ENCODE data around the gene FXYD3. TPM values are rescaled to one million over a fixed set of nuclear protein-coding genes. Genes with fewer than 3 reads are reported as not detected.

FXYD3 gene, protein sequence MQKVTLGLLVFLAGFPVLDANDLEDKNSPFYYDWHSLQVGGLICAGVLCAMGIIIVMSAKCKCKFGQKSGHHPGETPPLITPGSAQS
- total RNA-seq: 62.3 TPM
- polyA plus RNA-seq: 170 TPM

DNA sequence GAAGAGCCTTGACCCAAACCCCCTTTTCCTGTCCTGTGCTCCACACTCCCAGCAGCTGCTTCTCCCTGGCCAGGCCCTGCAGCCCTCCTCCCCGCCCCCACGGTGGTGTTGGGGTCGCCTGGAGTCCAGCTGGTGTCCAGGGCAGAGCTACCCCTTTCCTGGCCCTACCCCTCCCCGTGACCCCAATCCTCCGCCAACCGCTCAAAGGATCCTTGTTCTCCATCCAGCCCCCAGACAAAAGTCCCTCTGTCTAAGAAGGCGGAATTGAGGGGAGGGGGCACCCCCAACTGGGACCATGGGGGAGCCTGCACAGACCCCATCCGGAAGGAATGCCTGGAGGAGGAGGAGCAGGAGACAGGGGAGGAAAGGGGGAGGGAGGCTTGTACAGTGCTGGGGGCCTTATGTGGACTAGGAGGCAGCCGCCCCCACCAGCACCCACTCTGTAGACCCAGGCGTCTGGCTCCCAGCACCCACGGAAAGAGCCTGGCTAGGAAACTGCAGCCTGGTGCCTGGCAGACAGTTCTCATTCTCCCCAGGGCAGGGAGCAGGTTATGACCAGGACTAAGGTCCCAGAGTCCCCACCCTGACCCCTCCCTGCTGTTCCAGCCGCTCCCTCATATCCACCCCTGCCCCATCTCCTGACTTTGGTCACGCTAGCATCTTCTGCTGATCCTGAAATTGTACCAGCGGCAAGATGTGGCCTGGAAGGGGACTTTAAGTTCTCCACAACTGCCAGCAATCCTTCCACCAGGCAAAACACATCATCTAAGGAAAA is at the start of gene FXYD3:
TSS of gene FXYD3 (plus strand) at position 647 of the 775 bp plus-strand sequence. CDS start 3,554 bp downstream, outside the sequence.
- H3K27ac ChIP-seq (ENCODE audit: low read depth): peak within 1 kb of the TSS; percentile 76
- peak within 1 kb of the TSS; percentile 21 for H3K4me3 ChIP-seq (ENCODE audit: low read depth, low read length)
- DNase-seq (ENCODE audit: extremely low spot score): no peak
- H3K4me1 ChIP-seq (ENCODE audit: insufficient read depth): no peaks in the 10 kb centered on the region
- H3K36me3 ChIP-seq (ENCODE audit: insufficient read depth): no peaks in the 10 kb centered on the region
- 57% methylated on average over 14 of the region's 14 CpGs for WGBS

GRCh38 chr19:35066121-35066520 is 49.5 kb upstream of the FXYD3 start:
- 90% methylated on average over 15 of the region's 15 CpGs for WGBS
- DNase-seq (ENCODE audit: extremely low spot score): no peak
- no peak overlapping the region for H3K27ac ChIP-seq (ENCODE audit: low read depth)
- no peaks in the 10 kb centered on the region for H3K4me1 ChIP-seq (ENCODE audit: insufficient read depth)
- no peak overlapping the region for H3K4me3 ChIP-seq (ENCODE audit: low read depth, low read length)
- no peaks in the 10 kb centered on the region for H3K36me3 ChIP-seq (ENCODE audit: insufficient read depth)

DNA sequence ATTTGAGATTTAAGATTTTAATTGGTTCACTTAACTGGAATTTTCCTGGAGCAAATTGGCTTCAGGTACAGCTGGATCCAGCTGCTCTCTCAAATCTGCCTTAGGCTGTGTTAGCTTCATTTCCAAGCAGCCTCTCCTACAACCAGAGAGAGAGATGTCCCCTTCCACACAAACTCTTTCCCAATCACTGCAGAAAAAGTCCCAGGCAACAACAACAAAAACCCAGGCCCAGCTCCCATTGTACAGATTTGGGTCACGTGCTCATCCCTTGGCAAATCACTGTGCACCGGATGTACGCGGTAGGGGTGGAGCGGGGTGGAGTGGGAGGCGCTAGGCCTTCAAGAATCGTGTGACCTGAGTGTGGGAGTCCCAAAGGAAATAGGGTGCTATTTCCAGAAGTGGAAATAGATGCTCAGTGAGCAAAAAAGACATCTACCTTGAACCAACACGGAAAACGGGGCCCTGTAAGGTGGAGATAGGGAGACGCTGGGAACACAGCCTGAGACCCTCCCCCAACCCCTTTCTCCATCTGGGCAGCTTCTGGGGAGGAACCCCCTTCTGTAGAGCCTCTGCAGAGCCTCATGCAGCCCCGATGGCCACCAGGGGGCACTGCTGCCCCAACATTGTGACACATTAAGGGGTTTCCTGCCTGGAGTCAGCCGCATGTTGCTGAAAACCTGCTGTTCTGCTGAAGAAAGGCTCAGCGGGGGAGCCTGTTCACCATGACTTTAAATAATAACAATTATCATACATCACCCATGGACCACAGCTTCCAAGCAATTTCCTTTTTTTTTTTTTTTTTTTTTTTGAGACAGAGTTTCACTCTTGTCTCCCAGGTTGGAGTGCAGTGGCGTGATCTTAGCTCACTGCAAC is 48.7 kb upstream of the FXYD3 start:
- DNase-seq (ENCODE audit: extremely low spot score): peak; percentile 40
- no peaks in the 10 kb centered on the region for H3K36me3 ChIP-seq (ENCODE audit: insufficient read depth)
- no peaks in the 10 kb centered on the region for H3K4me1 ChIP-seq (ENCODE audit: insufficient read depth)
- H3K4me3 ChIP-seq (ENCODE audit: low read depth, low read length): no peak overlapping the region
- WGBS: 21% methylated on average over 14 of the region's 14 CpGs
- no peak overlapping the region for H3K27ac ChIP-seq (ENCODE audit: low read depth)

- no peaks in the 10 kb centered on the region for H3K4me1 ChIP-seq (ENCODE audit: insufficient read depth)
- 71% methylated on average over 10 of the region's 10 CpGs for WGBS
- H3K27ac ChIP-seq (ENCODE audit: low read depth): no peak overlapping the region
- no peak overlapping the region for H3K4me3 ChIP-seq (ENCODE audit: low read depth, low read length)
- no peak for DNase-seq (ENCODE audit: extremely low spot score)
- no peaks in the 10 kb centered on the region for H3K36me3 ChIP-seq (ENCODE audit: insufficient read depth)
Measured at GRCh38 chr19:35068941-35069634, 46.5 kb upstream of the FXYD3 start.

DNA sequence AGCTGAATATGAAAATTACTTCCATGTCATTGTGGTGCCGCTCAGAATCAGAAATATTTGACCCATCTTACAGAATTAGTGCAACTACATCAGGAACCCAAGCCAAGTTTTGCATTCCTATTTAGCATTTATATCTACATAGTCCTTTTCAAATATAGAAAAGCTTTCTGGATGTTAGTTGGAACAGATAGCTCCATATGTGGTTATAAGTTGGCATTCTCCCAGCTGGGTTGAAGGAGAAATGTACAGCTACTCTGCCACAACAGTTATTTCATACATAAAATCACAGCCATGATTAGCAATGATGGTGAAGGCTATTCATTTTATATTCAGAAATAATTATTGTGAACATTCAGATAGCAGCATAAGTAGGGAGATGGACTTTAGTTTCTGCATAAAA is 45.9 kb upstream of the FXYD3 start:
- H3K4me3 ChIP-seq (ENCODE audit: low read depth, low read length): no peak overlapping the region
- H3K4me1 ChIP-seq (ENCODE audit: insufficient read depth): no peaks in the 10 kb centered on the region
- H3K36me3 ChIP-seq (ENCODE audit: insufficient read depth): no peaks in the 10 kb centered on the region
- H3K27ac ChIP-seq (ENCODE audit: low read depth): no peak overlapping the region
- WGBS: 39% methylated on average over 1 of the region's 1 CpG
- DNase-seq (ENCODE audit: extremely low spot score): no peak

- no peaks in the 10 kb centered on the region for H3K36me3 ChIP-seq (ENCODE audit: insufficient read depth)
- 86% methylated on average over 3 of the region's 3 CpGs for WGBS
- no peak overlapping the region for H3K4me3 ChIP-seq (ENCODE audit: low read depth, low read length)
- H3K4me1 ChIP-seq (ENCODE audit: insufficient read depth): no peaks in the 10 kb centered on the region
- no peak overlapping the region for H3K27ac ChIP-seq (ENCODE audit: low read depth)
- DNase-seq (ENCODE audit: extremely low spot score): no peak
Measured at GRCh38 chr19:35070471-35070870, 45.2 kb upstream of the FXYD3 start.

- Histone ChIP-seq H3K27ac (ENCODE audit: low read depth) (no peak overlapping the region), H3K36me3 (ENCODE audit: insufficient read depth) (no peaks in the 10 kb centered on the region), H3K4me3 (ENCODE audit: low read depth, low read length) (no peak overlapping the region), H3K4me1 (ENCODE audit: insufficient read depth) (no peaks in the 10 kb centered on the region)
- DNase-seq (ENCODE audit: extremely low spot score): no peak
- 69% methylated on average over 10 of the region's 10 CpGs for WGBS
Measured at GRCh38 chr19:35073516-35073915, 42.1 kb upstream of the FXYD3 start.

DNA sequence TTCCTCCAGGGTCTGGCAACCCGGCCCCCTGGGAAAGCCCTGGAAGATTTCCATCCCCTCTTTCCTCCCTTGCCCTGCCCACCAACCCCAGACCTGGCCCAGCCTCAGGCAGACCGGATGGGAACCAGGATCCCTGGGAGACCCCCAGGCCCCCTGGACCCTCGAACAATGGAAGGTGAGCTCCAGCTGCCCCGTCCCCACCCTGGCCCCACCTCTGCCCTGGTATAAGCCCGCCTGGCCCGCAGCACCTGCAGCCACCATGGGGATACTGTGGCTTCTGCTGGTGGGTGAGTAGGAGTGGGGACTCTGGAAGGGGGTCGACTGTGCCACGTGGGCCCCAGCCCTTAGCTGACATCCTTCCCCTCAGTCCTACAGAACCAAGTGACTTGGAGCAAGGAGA is 41.7 kb upstream of the FXYD3 start:
- no peak for DNase-seq (ENCODE audit: extremely low spot score)
- Histone ChIP-seq H3K27ac (ENCODE audit: low read depth) (no peak overlapping the region), H3K4me3 (ENCODE audit: low read depth, low read length) (no peak overlapping the region), H3K4me1 (ENCODE audit: insufficient read depth) (no peaks in the 10 kb centered on the region), H3K36me3 (ENCODE audit: insufficient read depth) (no peaks in the 10 kb centered on the region)
- WGBS: 66% methylated on average over 8 of the region's 8 CpGs

DNA sequence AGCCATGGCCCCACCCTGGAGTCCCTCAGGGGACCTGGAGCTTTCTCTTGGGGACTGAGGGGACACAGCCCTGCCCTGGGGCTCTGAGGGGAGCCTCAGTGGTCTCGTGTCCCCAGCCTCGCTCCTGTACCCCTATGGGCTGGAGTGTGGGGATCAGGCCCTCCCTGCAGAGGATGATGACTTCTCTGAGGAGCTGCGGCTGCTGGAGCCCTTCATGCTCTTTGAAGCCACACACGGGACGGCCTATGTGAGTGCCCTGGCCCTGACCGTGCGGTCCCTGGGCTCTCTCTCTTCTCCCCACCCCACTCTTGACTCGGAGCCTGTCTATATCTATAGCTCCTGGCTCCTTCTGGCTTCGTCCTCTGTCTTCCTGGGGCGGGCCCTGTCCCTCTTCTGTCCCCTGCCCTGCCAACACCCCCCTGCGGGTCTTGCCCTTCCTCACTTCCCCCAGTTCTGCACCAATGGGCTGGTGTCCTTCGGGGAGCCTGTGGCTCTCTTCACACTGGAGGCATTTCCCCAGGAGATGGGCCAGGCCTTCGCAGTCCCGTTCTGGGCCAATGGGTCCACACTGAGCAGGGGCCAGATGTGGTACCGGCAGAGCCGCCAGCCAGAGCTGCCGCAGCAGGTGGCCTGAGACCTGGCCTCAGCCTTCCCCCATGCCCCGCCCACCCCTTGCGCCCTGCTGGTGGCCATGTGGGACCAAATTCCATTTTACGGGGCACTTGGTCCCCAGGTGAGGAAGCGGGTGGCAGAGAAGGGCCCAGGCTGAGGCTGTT is 41.0 kb upstream of the FXYD3 start:
- no peak for DNase-seq (ENCODE audit: extremely low spot score)
- H3K36me3 ChIP-seq (ENCODE audit: insufficient read depth): no peaks in the 10 kb centered on the region
- WGBS: 86% methylated on average over 21 of the region's 21 CpGs
- no peak overlapping the region for H3K4me3 ChIP-seq (ENCODE audit: low read depth, low read length)
- H3K4me1 ChIP-seq (ENCODE audit: insufficient read depth): no peaks in the 10 kb centered on the region
- H3K27ac ChIP-seq (ENCODE audit: low read depth): no peak overlapping the region

DNA sequence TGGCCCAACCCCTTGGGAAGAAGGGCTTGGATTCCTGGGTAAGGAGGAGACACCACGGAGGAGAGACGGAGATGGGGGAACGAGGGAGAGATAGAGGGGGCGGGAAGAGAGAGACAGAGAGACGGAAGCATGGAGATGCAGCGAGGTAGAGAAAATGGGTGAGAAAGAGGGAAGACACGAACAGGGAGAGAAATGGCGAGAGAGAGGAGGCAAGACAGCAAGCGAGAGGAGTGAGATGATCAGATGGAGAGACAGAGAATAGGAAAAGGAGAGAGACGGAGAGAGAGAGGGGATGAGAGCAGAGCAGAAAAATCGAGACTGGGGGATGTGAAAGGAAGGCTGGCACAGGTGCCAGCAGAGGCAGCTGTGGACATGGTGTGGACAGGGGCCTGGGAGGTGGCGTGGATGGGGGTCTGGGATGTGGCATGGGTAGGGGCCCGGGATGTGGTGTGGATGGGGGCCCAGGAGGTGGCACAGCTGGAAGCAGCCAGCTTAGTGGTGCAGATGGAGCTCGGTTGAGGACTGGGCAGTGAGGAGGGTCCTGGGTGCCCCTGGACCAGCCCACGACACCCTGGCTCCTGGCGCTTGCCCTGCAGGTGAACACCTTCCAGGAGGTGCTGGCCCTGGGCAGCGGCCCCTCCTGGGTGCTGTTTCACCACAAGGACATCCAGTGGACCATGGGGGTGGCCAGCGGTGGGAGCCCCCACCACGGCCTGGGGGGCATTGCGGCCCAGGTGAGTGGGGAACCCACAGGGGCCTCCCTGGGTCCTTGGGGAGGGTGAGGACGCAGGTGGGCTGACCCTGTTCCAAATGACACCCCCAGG is 40.2 kb upstream of the FXYD3 start:
- no peaks in the 10 kb centered on the region for H3K36me3 ChIP-seq (ENCODE audit: insufficient read depth)
- H3K4me1 ChIP-seq (ENCODE audit: insufficient read depth): no peaks in the 10 kb centered on the region
- no peak for DNase-seq (ENCODE audit: extremely low spot score)
- no peak overlapping the region for H3K4me3 ChIP-seq (ENCODE audit: low read depth, low read length)
- H3K27ac ChIP-seq (ENCODE audit: low read depth): no peak overlapping the region
- WGBS: 89% methylated on average over 21 of the region's 21 CpGs

DNA sequence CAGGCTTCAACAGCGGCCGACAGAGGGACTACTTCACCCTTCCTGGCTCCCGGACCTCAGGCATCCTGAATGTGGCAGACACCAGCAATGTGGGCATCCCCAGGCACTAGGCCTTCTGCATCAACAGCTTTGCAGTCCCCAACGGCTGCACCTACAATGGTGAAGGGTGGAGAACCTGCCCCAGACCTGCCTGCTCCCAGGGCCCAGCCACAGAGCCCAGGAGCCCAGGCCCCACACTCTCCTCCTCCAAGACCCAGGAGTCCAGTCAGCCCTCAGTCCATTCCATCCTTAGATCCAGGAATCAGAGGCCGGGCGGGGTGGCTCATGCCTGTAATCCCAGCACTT is 39.6 kb upstream of the FXYD3 start:
- DNase-seq (ENCODE audit: extremely low spot score): no peak
- Histone ChIP-seq H3K27ac (ENCODE audit: low read depth) (no peak overlapping the region), H3K36me3 (ENCODE audit: insufficient read depth) (no peaks in the 10 kb centered on the region), H3K4me3 (ENCODE audit: low read depth, low read length) (no peak overlapping the region), H3K4me1 (ENCODE audit: insufficient read depth) (no peaks in the 10 kb centered on the region)
- 88% methylated on average over 6 of the region's 6 CpGs for whole genome bisulfite sequencing

GRCh38 chr19:35076657-35077056 is 39.0 kb upstream of the FXYD3 start:
- Histone ChIP-seq H3K4me1 (ENCODE audit: insufficient read depth) (no peaks in the 10 kb centered on the region), H3K36me3 (ENCODE audit: insufficient read depth) (no peaks in the 10 kb centered on the region), H3K4me3 (ENCODE audit: low read depth, low read length) (no peak overlapping the region), H3K27ac (ENCODE audit: low read depth) (no peak overlapping the region)
- DNase-seq (ENCODE audit: extremely low spot score): no peak
- 80% methylated on average over 8 of the region's 8 CpGs for WGBS
